AG04449 (cell line): ENCODE data around the gene SMARCAL1.

Experiments
- CTCF ChIA-PET: fragments of 350-600 bp; formaldehyde crosslinking; extraction: SDS; loops from one replicate; lab custom pipeline; 2021; ENCODE audit warnings: antibody characterized with exemption; lab: Yijun Ruan, JAX
- POLR2A ChIA-PET: fragments of 400-600, 350-600 bp; formaldehyde crosslinking; extraction: SDS; loops from one replicate; lab custom pipeline; 2020; ENCODE audit warnings: antibody characterized with exemption, inconsistent platforms; lab: Yijun Ruan, JAX
- DNase-seq: peaks from one replicate; pipeline ENCODE4 v3.0.0-alpha.2; 2010; ENCODE audit warnings: low read depth, low spot score
- H3K4me3 ChIP-seq: 2 replicates; pipeline ENCODE4 v1.5.1; 2011; ENCODE audit warnings: low read depth, mild to moderate bottlenecking, control low read depth, low read length
- CTCF ChIP-seq: IDR thresholded peaks from one replicate; pipeline ENCODE4 v1.5.1; 2011; ENCODE audit warnings: mild to moderate bottlenecking, moderate library complexity, low read length, control low read depth, inconsistent platforms; ENCODE audit not compliant: insufficient read depth; ENCODE audit errors: missing control alignments

SMARCAL1 gene

GRCh38 chr2:216420367-216421101 lies 8.2 kb downstream of the SMARCAL1 start:
- TF ChIP-seq CTCF = no peak
- DNase-seq = no peak
- H3K4me3 ChIP-seq = no peak overlapping the region
- ChIA-PET POLR2A (no interaction called here), CTCF (interaction anchor here (2.7 kb wide), 1 partner anchor 15 kb away, joined by 13 read pairs; no protein-coding TSS in a partner anchor)

DNA sequence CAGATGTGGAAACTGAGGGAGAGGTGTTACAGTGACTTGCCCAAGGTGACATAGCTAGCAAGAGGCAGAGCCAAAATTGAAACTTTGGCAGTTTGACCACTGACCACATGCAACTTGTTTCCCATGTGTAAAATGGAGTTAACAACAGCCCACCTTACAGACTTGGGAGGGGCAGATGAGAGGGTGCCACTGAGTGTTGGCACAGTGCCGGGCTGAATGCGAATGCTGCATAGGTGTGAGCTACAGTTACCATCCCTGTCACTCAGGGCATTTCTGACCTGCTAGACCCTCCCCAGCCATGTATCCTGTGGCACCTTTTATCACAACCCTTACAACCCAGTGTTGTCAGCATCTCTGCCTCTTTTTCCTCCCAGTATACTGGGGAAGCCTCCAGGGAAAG lies 10.8 kb downstream of the SMARCAL1 start:
- POLR2A ChIA-PET = no interaction called here
- CTCF ChIA-PET = interaction anchor here (0.9 kb wide), 1 partner anchor 19 kb away, joined by 3 read pairs; no protein-coding TSS in a partner anchor
- TF ChIP-seq CTCF = no peak
- DNase-seq = no peak
- H3K4me3 ChIP-seq = no peak overlapping the region

DNA sequence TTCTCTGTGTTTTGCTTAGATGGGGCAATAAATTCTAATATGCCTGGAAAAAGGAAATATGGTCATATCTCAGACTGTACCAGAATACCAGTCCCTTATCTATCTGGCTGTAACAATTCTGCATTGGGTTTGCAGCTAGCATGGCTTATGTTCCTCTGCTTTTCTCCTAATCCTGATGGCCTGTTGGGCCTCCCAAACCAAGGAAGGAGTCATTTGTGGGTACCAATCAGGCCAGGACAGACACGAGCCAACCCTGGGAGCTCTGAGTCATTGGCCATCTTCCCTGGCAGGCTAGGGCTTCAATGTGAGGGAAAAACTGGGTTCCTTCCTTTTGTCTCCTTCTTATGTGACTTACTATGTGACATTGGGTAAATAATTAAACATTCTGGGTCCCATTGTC lies 12.0 kb downstream of the SMARCAL1 start:
- ChIA-PET POLR2A (no interaction called here), CTCF (interaction anchor here (1.1 to 1.4 kb wide), 3 partner anchors 10 to 298 kb away, joined by 3 to 4 read pairs (median 3); no protein-coding TSS in a partner anchor)
- H3K4me3 ChIP-seq = no peak overlapping the region
- no peak for TF ChIP-seq CTCF
- DNase-seq = no peak

DNA sequence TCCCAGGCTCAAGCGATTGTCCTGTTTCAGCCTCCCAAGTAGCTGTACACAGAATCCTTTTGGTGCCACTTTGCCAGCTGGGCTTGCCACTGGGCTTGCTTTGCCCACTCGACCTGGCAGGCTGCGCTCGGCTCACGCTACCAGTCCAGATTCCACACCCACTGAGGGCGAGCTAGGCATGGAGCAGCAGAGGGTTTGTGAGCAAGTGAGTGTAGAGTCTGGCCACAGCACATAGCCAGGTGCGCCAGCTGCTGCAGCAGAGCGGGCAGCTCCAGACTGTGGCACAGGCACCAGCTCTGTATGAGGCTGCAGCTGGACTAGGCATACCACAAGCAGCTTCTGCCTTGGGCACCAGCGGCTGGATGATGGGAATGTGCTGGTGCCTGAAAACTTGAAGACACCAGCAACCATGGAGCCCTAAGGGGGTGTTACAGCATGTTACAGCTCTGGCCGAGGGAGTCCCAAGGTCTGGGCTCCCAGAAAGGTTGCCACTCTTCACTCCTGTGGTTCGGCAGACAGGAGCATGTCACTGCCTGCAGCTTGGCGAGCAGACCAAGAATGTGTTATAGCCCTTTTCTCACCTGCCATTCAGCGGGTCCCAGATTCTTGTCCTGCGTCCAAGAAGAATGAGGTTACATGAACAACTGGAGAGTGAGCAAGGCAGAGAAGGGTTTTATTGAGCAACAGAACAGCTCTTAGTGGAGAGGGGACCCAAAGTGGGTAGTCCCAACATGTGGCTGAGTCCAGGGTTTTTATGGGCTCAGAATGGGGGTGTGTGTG lies 12.9 kb downstream of the SMARCAL1 start:
- TF ChIP-seq CTCF = no peak
- no peak overlapping the region for H3K4me3 ChIP-seq
- DNase-seq = no peak
- POLR2A ChIA-PET = no interaction called here
- CTCF ChIA-PET = interaction anchor here (0.8 to 1.4 kb wide), 6 partner anchors 9 to 299 kb away, joined by 3 to 4 read pairs (median 3); no protein-coding TSS in a partner anchor

GRCh38 chr2:216426166-216426777 lies 14.0 kb downstream of the SMARCAL1 start:
- CTCF ChIA-PET = interaction anchor here (0.8 to 1.4 kb wide), 4 partner anchors 9 to 241 kb away, joined by 3 read pairs; no protein-coding TSS in a partner anchor
- TF ChIP-seq CTCF = no peak
- POLR2A ChIA-PET = interaction anchor here (0.6 to 0.7 kb wide), 2 partner anchors 12 to 24 kb away, joined by 3 read pairs; no protein-coding TSS in a partner anchor
- peak; percentile 10 for DNase-seq
- no peak overlapping the region for H3K4me3 ChIP-seq
